GM21381 (cell line): ENCODE results near the gene OR5H14.
"Not testable (repeated sequence)": the region's sequence is repeated elsewhere in the genome, so short reads cannot be mapped to it uniquely, and the experiment has no call there.

Source experiments
- ATAC-seq: cut with Tn5 transposase; IDR thresholded peaks from one replicate; pipeline ENCODE4 v1.9.1; 2021; ENCODE audit warnings: mild to moderate bottlenecking, moderate library complexity; ENCODE audit not compliant: unreplicated experiment

Gene OR5H14

GRCh38 chr3:98196293-98196692 lies 49.0 kb downstream of the OR5H14 start:
- not testable (repeated sequence) for ATAC-seq

GRCh38 chr3:98199020-98199419 lies 51.7 kb downstream of the OR5H14 start:
- no peak for ATAC-seq
